ENCODE data around the gene DNAJC22.

Gene DNAJC22

DNA sequence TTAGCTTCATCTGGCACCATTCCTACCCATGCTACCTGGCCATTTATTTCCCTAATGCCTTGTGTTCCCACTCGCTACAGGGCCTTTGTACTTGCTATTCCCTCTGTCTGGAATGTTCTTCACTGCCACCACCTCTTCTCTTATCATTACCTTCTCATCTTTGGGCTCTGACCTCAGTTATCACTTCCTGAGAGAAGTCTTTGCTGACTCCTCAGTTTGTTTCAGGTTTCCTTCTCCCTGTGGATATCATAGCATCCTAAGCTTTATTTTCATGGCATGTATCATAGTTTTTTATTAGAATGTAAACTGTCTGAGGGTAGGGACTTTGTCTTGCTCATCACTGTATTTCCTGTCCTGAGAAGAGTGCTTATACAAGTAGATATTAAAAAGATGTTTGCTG is 50.3 kb downstream of the DNAJC22 start:
- TF ChIP-seq, protein P1, sequence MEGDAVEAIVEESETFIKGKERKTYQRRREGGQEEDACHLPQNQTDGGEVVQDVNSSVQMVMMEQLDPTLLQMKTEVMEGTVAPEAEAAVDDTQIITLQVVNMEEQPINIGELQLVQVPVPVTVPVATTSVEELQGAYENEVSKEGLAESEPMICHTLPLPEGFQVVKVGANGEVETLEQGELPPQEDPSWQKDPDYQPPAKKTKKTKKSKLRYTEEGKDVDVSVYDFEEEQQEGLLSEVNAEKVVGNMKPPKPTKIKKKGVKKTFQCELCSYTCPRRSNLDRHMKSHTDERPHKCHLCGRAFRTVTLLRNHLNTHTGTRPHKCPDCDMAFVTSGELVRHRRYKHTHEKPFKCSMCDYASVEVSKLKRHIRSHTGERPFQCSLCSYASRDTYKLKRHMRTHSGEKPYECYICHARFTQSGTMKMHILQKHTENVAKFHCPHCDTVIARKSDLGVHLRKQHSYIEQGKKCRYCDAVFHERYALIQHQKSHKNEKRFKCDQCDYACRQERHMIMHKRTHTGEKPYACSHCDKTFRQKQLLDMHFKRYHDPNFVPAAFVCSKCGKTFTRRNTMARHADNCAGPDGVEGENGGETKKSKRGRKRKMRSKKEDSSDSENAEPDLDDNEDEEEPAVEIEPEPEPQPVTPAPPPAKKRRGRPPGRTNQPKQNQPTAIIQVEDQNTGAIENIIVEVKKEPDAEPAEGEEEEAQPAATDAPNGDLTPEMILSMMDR (IDR thresholded peaks at IDR 0.05; ENCODE audit: low read depth, low read length): no peak
- H3K4me3 ChIP-seq (ENCODE audit: low read depth, low read length): no peak overlapping the region

DNA sequence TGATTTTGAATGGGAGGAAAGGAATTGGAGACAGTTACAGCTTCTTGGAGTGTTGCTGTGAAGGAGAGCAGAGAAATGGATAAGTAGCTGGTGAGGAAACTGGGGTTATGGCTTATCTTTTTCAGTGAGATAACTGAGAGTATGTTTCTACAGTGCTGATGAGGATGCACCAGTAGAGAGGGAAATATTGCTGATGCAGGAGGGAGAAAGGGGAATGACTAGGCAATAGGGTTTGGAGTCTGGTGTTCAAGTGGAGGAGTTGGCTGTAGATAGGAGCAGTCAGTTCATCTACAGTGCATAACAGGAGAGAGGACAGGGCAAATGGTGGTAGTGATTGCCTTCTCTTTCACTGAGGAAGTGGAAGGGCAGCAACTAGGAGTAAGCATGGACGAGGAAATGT is 53.6 kb downstream of the DNAJC22 start:
- TF ChIP-seq, protein P1 (IDR thresholded peaks at IDR 0.05; ENCODE audit: low read depth, low read length): no peak

More for the DNA sequence above, 53.6 kb downstream of the DNAJC22 start:
- no peak overlapping the region for H3K4me3 ChIP-seq (ENCODE audit: low read depth, low read length)
